ENCODE results near the gene BANF2. TPM values are rescaled to one million over a fixed set of nuclear protein-coding genes. Genes with fewer than 3 reads are reported as not detected.

Gene BANF2
- total RNA-seq, 1 experiment from 2014 or later = not detected

- ChIA-PET CTCF (no interaction called here), POLR2A (no interaction called here), RAD21 (ENCODE audit: low non-redundant PET in 1 of 2, low total read pairs in 2 of 2, uncharacterized antibody in 2 of 2, unreplicated experiment in 2 of 2) (no interaction called here)
- Histone ChIP-seq H3K9me2 (ENCODE audit: insufficient read depth) (no peaks in the 10 kb centered on the region), H3K4me1 (ENCODE audit: control insufficient read depth in 1 of 2, insufficient read depth in 2 of 2, low read length in 2 of 2) (no peaks in the 10 kb centered on the region), H3K27ac (ENCODE audit: low read depth, low read length) (no peak overlapping the region), H3K36me3 (ENCODE audit: control insufficient read depth in 1 of 2, insufficient read depth in 2 of 2, low read length in 2 of 2) (no peaks in the 10 kb centered on the region; a peak in 1 of 4 replicates), H2AFZ (ENCODE audit: low read depth, low read length, poor library complexity, severe bottlenecking) (no peak overlapping the region), H3K4me2 (ENCODE audit: low read length) (no peak overlapping the region), H4K20me1 (ENCODE audit: insufficient read depth) (no peaks in the 10 kb centered on the region), H3K27me3 (ENCODE audit: insufficient read depth, low read length) (no peaks in the 10 kb centered on the region), H3K9ac (ENCODE audit: low read length) (no peak overlapping the region), H3K4me3 (replicated peaks in 1 of 2; ENCODE audit: low read depth in 1 of 2, low read length in 2 of 2) (no peak overlapping the region), H3K9me3 (ENCODE audit: control insufficient read depth in 1 of 2, insufficient read depth in 1 of 2, low read depth in 1 of 2, low read length in 2 of 2) (no peaks in the 10 kb centered on the region), H3K79me2 (ENCODE audit: insufficient read depth, low read length) (no peaks in the 10 kb centered on the region)
- intact Hi-C loops (cut with micrococcal nuclease) = no loop called here
- no TSS peak for BruUV-seq (replicated peaks)
- DNase-seq (ENCODE audit: low read depth, low spot score) = peak; percentile 8
- no peak for TF ChIP-seq YY1 (IDR thresholded peaks at IDR 0.05; ENCODE audit: extremely low read depth, insufficient replicate concordance, low read depth, low read length)
- TF ChIP-seq RAD21 (IDR thresholded peaks at IDR 0.05; ENCODE audit: low read depth) = peak; percentile 4; the same call in 1 of the 2 replicates
- TF ChIP-seq, protein P1, sequence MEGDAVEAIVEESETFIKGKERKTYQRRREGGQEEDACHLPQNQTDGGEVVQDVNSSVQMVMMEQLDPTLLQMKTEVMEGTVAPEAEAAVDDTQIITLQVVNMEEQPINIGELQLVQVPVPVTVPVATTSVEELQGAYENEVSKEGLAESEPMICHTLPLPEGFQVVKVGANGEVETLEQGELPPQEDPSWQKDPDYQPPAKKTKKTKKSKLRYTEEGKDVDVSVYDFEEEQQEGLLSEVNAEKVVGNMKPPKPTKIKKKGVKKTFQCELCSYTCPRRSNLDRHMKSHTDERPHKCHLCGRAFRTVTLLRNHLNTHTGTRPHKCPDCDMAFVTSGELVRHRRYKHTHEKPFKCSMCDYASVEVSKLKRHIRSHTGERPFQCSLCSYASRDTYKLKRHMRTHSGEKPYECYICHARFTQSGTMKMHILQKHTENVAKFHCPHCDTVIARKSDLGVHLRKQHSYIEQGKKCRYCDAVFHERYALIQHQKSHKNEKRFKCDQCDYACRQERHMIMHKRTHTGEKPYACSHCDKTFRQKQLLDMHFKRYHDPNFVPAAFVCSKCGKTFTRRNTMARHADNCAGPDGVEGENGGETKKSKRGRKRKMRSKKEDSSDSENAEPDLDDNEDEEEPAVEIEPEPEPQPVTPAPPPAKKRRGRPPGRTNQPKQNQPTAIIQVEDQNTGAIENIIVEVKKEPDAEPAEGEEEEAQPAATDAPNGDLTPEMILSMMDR (IDR thresholded peaks at IDR 0.05 in 2 of 3, conservative IDR thresholded peaks at IDR 0.05 in 1 of 3; ENCODE audit: borderline replicate concordance in 1 of 3, insufficient read depth in 1 of 3, low read depth in 2 of 3, low read length in 2 of 3) = peak in 2 of 3 experiments; percentile 6 to 34; a peak in 3 of 6 replicates
- ATAC-seq = peak; percentile 66
Measured at GRCh38 chr20:17721802-17722486, 22.2 kb downstream of the BANF2 start.

DNA sequence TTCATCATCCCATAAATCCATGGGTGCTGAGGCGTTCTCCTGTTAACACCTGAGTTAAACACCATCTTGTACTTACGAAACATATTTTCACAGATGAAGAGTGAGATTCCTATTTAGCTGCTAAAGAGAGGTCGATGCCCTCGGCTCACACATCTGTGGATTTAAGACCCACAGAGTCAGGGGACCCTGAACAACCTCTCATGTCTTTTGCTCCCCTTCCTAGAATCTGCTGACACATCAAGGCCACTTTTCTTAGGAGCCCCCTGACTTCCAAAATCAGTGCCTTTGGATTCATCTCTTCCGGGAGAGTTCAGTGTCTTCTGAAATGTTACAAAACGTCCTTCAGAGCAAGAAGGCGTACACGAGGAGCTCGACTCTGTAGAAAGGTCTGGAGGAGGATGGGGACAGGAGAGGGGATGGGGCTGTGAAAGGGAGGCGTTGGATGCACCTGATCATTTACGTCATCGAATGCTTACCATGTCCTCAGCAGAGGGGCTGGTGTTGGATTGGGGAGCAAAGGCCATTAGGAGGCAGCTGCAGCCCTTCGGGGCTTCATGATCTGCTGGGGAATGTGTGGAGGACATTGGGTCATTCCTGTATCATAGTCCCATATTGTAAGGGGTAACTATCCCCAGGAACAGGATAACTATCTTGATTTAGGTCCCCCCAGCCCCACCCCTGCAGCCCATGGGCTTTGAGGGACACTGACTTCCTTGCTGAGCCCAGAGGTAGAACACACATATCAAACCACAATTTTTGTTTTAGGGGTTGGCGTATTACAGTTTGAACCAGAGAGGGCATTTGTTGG, 22.9 kb downstream of the BANF2 start:
- ChIA-PET POLR2A (no interaction called here), CTCF (no interaction called here), RAD21 (ENCODE audit: low non-redundant PET in 1 of 2, low total read pairs in 2 of 2, uncharacterized antibody in 2 of 2, unreplicated experiment in 2 of 2) (no interaction called here)
- H3K9me3 ChIP-seq (ENCODE audit: control insufficient read depth in 1 of 2, insufficient read depth in 1 of 2, low read depth in 1 of 2, low read length in 2 of 2) = no peaks in the 10 kb centered on the region
- H3K4me1 ChIP-seq (ENCODE audit: control insufficient read depth in 1 of 2, insufficient read depth in 2 of 2, low read length in 2 of 2) = no peaks in the 10 kb centered on the region
- ATAC-seq = no peak
- no peak overlapping the region for H3K4me2 ChIP-seq (ENCODE audit: low read length)
- H3K36me3 ChIP-seq (ENCODE audit: control insufficient read depth in 1 of 2, insufficient read depth in 2 of 2, low read length in 2 of 2) = no peaks in the 10 kb centered on the region; a peak in 1 of 4 replicates
- H3K9ac ChIP-seq (ENCODE audit: low read length) = no peak overlapping the region
- H3K9me2 ChIP-seq (ENCODE audit: insufficient read depth) = no peaks in the 10 kb centered on the region
- H4K20me1 ChIP-seq (ENCODE audit: insufficient read depth) = no peaks in the 10 kb centered on the region
- H3K79me2 ChIP-seq (ENCODE audit: insufficient read depth, low read length) = no peaks in the 10 kb centered on the region
- no peak overlapping the region for H3K27ac ChIP-seq (ENCODE audit: low read depth, low read length)
- no peak overlapping the region for H3K4me3 ChIP-seq (replicated peaks in 1 of 2; ENCODE audit: low read depth in 1 of 2, low read length in 2 of 2)
- no peak for DNase-seq (ENCODE audit: low read depth, low spot score)
- no peak for TF ChIP-seq POLR2A (IDR thresholded peaks at IDR 0.05; ENCODE audit: borderline replicate concordance, extremely low read depth, insufficient read depth, insufficient read length)
- TF ChIP-seq JUND (IDR thresholded peaks at IDR 0.05) = no peak
- no TSS peak for BruUV-seq (replicated peaks)
- H2AFZ ChIP-seq (ENCODE audit: low read depth, low read length, poor library complexity, severe bottlenecking) = no peak overlapping the region
- H3K27me3 ChIP-seq (ENCODE audit: insufficient read depth, low read length) = no peaks in the 10 kb centered on the region
- intact Hi-C loops (cut with micrococcal nuclease) = no loop called here

Measured in HCT116 (cell line).